CD4-positive, alpha-beta memory T cell (primary cell): ENCODE measurements around the gene MICALL2. TPM values are rescaled to one million over a fixed set of nuclear protein-coding genes. Genes with fewer than 3 reads are reported as not detected.
A peak's percentile ranks its signal among the peaks of the same experiment; 100 is the strongest.

Source experiments
- CTCF ChIA-PET: fragments of 350-600 bp; sonication (Branson Sonifier 250); formaldehyde crosslinking; loops from one replicate; lab custom pipeline; 2021; ENCODE audit warnings: inconsistent platforms; ENCODE audit not compliant: partially characterized antibody; lab: Charles Lee
- POLR2A ChIA-PET: fragments of 350-600 bp; sonication (Branson Sonifier 250); formaldehyde crosslinking; loops from one replicate; lab custom pipeline; 2021; ENCODE audit not compliant: partially characterized antibody; lab: Charles Lee
- DNase-seq, 5 donors: peaks; one replicate each; pipeline versions ENCODE4 v3.0.0 to v3.0.0-alpha.2; 2020 to 2022; ENCODE audit warnings: mixed read lengths in 1 of 5
- H3K27ac ChIP-seq: one replicate; pipeline ENCODE4 v1.7.0; 2013; ENCODE audit warnings: low read depth, low read length
- H3K27me3 ChIP-seq: 2 replicates; pipeline ENCODE4 v1.7.0; 2013; ENCODE audit warnings: mild to moderate bottlenecking, low read length, moderate library complexity; ENCODE audit not compliant: insufficient read depth
- H3K36me3 ChIP-seq: 2 replicates; pipeline ENCODE4 v1.7.0; 2013; ENCODE audit warnings: mild to moderate bottlenecking, low read length, moderate library complexity; ENCODE audit not compliant: insufficient read depth
- H3K4me1 ChIP-seq: 2 replicates; pipeline ENCODE4 v1.7.0; 2013; ENCODE audit warnings: mild to moderate bottlenecking, low read length, moderate library complexity; ENCODE audit not compliant: insufficient read depth
- H3K4me3 ChIP-seq, 2 donors: one replicate each; pipeline ENCODE4 v1.7.0; 2013; ENCODE audit warnings: low read length in 2 of 2, mild to moderate bottlenecking in 1 of 2
- H3K9me3 ChIP-seq, 2 donors: one replicate each; pipeline ENCODE4 v1.7.0; 2013; ENCODE audit warnings: low read length in 2 of 2, control low read depth in 1 of 2; ENCODE audit not compliant: control insufficient read depth in 1 of 2
- H3K27ac Mint-ChIP-seq, 7 donors: one replicate each; pipeline ENCODE4 v1.8.0; 2020 to 2021; ENCODE audit warnings: mixed read lengths in 7 of 7, mild to moderate bottlenecking in 6 of 7, inconsistent platforms in 3 of 7, moderate library complexity in 3 of 7
- H3K27me3 Mint-ChIP-seq, 2 donors: one replicate each; pipeline ENCODE4 v1.8.0; 2020 to 2021; ENCODE audit warnings: mixed read lengths in 2 of 2
- H3K36me3 Mint-ChIP-seq, 2 donors: one replicate each; pipeline ENCODE4 v1.8.0; 2020 to 2021; ENCODE audit warnings: mixed read lengths in 2 of 2, inconsistent platforms in 1 of 2, mild to moderate bottlenecking in 1 of 2
- H3K4me1 Mint-ChIP-seq, 4 donors: one replicate each; pipeline ENCODE4 v1.8.0; 2020 to 2021; ENCODE audit warnings: mixed read lengths in 4 of 4, mild to moderate bottlenecking in 1 of 4
- H3K4me3 Mint-ChIP-seq, 8 donors: one replicate each; pipeline ENCODE4 v1.8.0; 2020 to 2021; ENCODE audit warnings: mixed read lengths in 8 of 8, mild to moderate bottlenecking in 7 of 8, moderate library complexity in 6 of 8, inconsistent platforms in 3 of 8
- H3K9me3 Mint-ChIP-seq, 8 donors: one replicate each; pipeline ENCODE4 v1.8.0; 2020 to 2021; ENCODE audit warnings: mixed read lengths in 8 of 8, mild to moderate bottlenecking in 5 of 8, inconsistent platforms in 3 of 8, moderate library complexity in 1 of 8
- intact Hi-C: fragments of 100-400 bp; cut with micrococcal nuclease; formaldehyde crosslinking; loops from one replicate; pipeline ENCODE4 v1.15.1; 2023
- polyA plus RNA-seq, 2 donors: library from polyadenylated mRNA; unstranded; fragments of 300-500 nt; fragmentation: Illumina TruSeq; gene quantifications; one replicate each; pipeline ENCODE4 v1.2.3, GENCODE V29; 2021
- total RNA-seq, 2 experiments: library from RNA; stranded (reverse); gene quantifications; one replicate each; pipeline ENCODE4 v1.2.3, GENCODE V29; 2021

Gene MICALL2
- total and polyA plus RNA-seq, 4 experiments from 2014 or later, result 0.44 to 3.3 (median 2.6) TPM; not detected in 1

- Mint-ChIP-seq H3K9me3 (peaks cover 0 to 18% (median 10%) of the 10 kb centered on the region in 8 donors), H3K27ac (no peak overlapping the region), H3K27me3 (peaks cover 44% of the 10 kb centered on the region in 2 donors), H3K36me3 (no peaks in the 10 kb centered on the region), H3K4me3 (peak overlapping the region in 1 of 8 donors; percentile 6), H3K4me1 (peaks cover 0 to 5% (median 4%) of the 10 kb centered on the region in 4 donors)
- no peak overlapping the region for H3K27ac ChIP-seq
- peaks cover 12% of the 10 kb centered on the region for H3K27me3 ChIP-seq
- H3K9me3 ChIP-seq, result no peaks in the 10 kb centered on the region
- no peak for DNase-seq
- no peak overlapping the region for H3K4me3 ChIP-seq
- ChIA-PET POLR2A (no interaction called here), CTCF (no interaction called here)
- H3K4me1 ChIP-seq, result no peaks in the 10 kb centered on the region
- intact Hi-C loops, result no loop called here
- H3K36me3 ChIP-seq, result no peaks in the 10 kb centered on the region
Observed at GRCh38 chr7:1400371-1400770, 58.9 kb downstream of the MICALL2 start.

GRCh38 chr7:1397491-1398327 lies 61.6 kb downstream of the MICALL2 start:
- Mint-ChIP-seq H3K4me3 (no peak overlapping the region), H3K9me3 (peaks cover 0 to 25% (median 10%) of the 10 kb centered on the region in 8 donors), H3K27me3 (peaks cover 29 to 40% of the 10 kb centered on the region in 2 donors), H3K4me1 (no peaks in the 10 kb centered on the region), H3K27ac (no peak overlapping the region), H3K36me3 (no peaks in the 10 kb centered on the region)
- ChIA-PET POLR2A (no interaction called here), CTCF (no interaction called here)
- no peak for DNase-seq
- no peak overlapping the region for H3K27ac ChIP-seq
- no peaks in the 10 kb centered on the region for H3K4me1 ChIP-seq
- H3K36me3 ChIP-seq, result no peaks in the 10 kb centered on the region
- no peaks in the 10 kb centered on the region for H3K9me3 ChIP-seq
- no peaks in the 10 kb centered on the region for H3K27me3 ChIP-seq
- intact Hi-C loops, result no loop called here
- H3K4me3 ChIP-seq, result no peak overlapping the region

DNA sequence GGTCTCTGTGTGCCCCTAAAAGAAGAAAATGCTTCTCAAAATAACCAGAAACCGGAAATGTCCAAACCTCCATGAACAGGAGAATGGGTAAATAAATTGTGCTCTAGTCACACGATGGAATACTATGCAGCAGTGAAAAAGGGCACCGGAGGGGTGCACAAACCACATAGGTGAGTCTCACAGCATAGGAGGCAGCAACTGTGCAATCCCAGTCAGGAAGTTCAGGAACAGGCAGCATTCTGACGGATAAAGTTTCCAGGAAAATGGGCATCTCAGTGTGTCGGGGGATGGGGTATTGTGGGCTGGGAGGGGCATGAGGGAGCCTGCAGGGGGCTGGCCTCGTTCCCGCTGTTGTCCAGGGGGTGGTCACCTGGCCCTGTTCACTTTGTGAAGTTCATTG lies 63.1 kb downstream of the MICALL2 start:
- ChIA-PET POLR2A (no interaction called here), CTCF (no interaction called here)
- Histone ChIP-seq H3K27ac (no peak overlapping the region), H3K36me3 (no peaks in the 10 kb centered on the region), H3K27me3 (peaks cover 6% of the 10 kb centered on the region), H3K9me3 (no peaks in the 10 kb centered on the region), H3K4me3 (no peak overlapping the region), H3K4me1 (no peaks in the 10 kb centered on the region)
- peak overlapping the region in 1 of 8 donors; percentile 27 for H3K4me3 Mint-ChIP-seq
- intact Hi-C loops, result no loop called here
- no peaks in the 10 kb centered on the region for H3K4me1 Mint-ChIP-seq
- H3K27me3 Mint-ChIP-seq, result peaks cover 28 to 31% of the 10 kb centered on the region in 2 donors
- no peak for DNase-seq
- no peak overlapping the region for H3K27ac Mint-ChIP-seq
- H3K36me3 Mint-ChIP-seq, result no peaks in the 10 kb centered on the region
- H3K9me3 Mint-ChIP-seq, result peaks cover 0 to 22% (median 8%) of the 10 kb centered on the region in 8 donors

GRCh38 chr7:1395211-1396070 lies 63.8 kb downstream of the MICALL2 start:
- H3K4me3 ChIP-seq, result no peak overlapping the region
- Mint-ChIP-seq H3K27me3 (peaks cover 22 to 25% of the 10 kb centered on the region in 2 donors), H3K4me1 (no peaks in the 10 kb centered on the region), H3K9me3 (peaks cover 0 to 20% (median 7%) of the 10 kb centered on the region in 8 donors), H3K4me3 (no peak overlapping the region), H3K27ac (no peak overlapping the region), H3K36me3 (no peaks in the 10 kb centered on the region)
- no peak for DNase-seq
- H3K27me3 ChIP-seq, result peaks cover 6% of the 10 kb centered on the region
- no peak overlapping the region for H3K27ac ChIP-seq
- H3K4me1 ChIP-seq, result no peaks in the 10 kb centered on the region
- intact Hi-C loops, result no loop called here
- ChIA-PET POLR2A (no interaction called here), CTCF (no interaction called here)
- no peaks in the 10 kb centered on the region for H3K9me3 ChIP-seq
- no peaks in the 10 kb centered on the region for H3K36me3 ChIP-seq

DNA sequence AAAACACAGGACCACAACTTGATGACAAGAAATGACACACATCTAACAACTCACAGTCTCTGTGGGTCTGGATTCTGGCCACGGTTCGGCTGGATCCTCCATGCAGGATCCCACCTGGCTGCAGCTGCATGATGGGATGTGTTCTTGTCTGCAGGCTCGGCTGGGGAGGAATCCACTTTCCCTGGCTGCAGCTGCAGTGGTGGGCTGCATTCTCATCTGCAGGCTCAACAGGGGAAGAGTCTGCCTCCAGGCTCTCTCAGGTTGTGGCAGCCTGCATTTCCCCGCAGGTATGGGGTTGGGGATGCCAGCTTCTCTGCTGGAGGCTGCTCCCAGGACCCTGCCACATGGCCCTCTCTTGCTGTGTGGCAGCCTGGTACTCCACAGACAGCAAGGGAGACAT lies 64.9 kb downstream of the MICALL2 start:
- H3K36me3 Mint-ChIP-seq, result no peaks in the 10 kb centered on the region
- H3K27ac Mint-ChIP-seq, result no peak overlapping the region
- ChIA-PET POLR2A (no interaction called here), CTCF (no interaction called here)
- DNase-seq, result no peak
- Histone ChIP-seq H3K4me3 (no peak overlapping the region), H3K27ac (no peak overlapping the region), H3K36me3 (no peaks in the 10 kb centered on the region), H3K27me3 (peaks cover 6% of the 10 kb centered on the region), H3K9me3 (no peaks in the 10 kb centered on the region), H3K4me1 (no peaks in the 10 kb centered on the region)
- peaks cover 0 to 20% (median 7%) of the 10 kb centered on the region in 8 donors for H3K9me3 Mint-ChIP-seq
- H3K4me1 Mint-ChIP-seq, result no peaks in the 10 kb centered on the region
- no peak overlapping the region for H3K4me3 Mint-ChIP-seq
- intact Hi-C loops, result no loop called here
- peaks cover 18 to 21% of the 10 kb centered on the region in 2 donors for H3K27me3 Mint-ChIP-seq

GRCh38 chr7:1393421-1393820 lies 65.8 kb downstream of the MICALL2 start:
- no peak for DNase-seq
- POLR2A ChIA-PET, result no interaction called here
- Histone ChIP-seq H3K36me3 (no peaks in the 10 kb centered on the region), H3K9me3 (no peaks in the 10 kb centered on the region), H3K27me3 (peaks cover 6% of the 10 kb centered on the region), H3K4me1 (no peaks in the 10 kb centered on the region), H3K4me3 (no peak overlapping the region), H3K27ac (no peak overlapping the region)
- intact Hi-C loops, result no loop called here
- peak overlapping the region in 1 of 7 donors; percentile 47 for H3K27ac Mint-ChIP-seq
- CTCF ChIA-PET, result no interaction called here
- H3K36me3 Mint-ChIP-seq, result no peaks in the 10 kb centered on the region
- H3K27me3 Mint-ChIP-seq, result peaks cover 17 to 18% of the 10 kb centered on the region in 2 donors
- H3K4me1 Mint-ChIP-seq, result no peaks in the 10 kb centered on the region
- H3K9me3 Mint-ChIP-seq, result peaks cover 0 to 20% (median 7%) of the 10 kb centered on the region in 8 donors
- no peak overlapping the region for H3K4me3 Mint-ChIP-seq

GRCh38 chr7:1392556-1392955 lies 66.7 kb downstream of the MICALL2 start:
- H3K27ac Mint-ChIP-seq, result no peak overlapping the region
- Histone ChIP-seq H3K4me3 (no peak overlapping the region), H3K36me3 (no peaks in the 10 kb centered on the region), H3K4me1 (no peaks in the 10 kb centered on the region), H3K27ac (no peak overlapping the region), H3K27me3 (peaks cover 6% of the 10 kb centered on the region), H3K9me3 (no peaks in the 10 kb centered on the region)
- DNase-seq, result no peak
- ChIA-PET POLR2A (no interaction called here), CTCF (no interaction called here)
- H3K27me3 Mint-ChIP-seq, result peaks cover 15 to 22% of the 10 kb centered on the region in 2 donors
- H3K4me1 Mint-ChIP-seq, result no peaks in the 10 kb centered on the region
- intact Hi-C loops, result no loop called here
- peaks cover 0 to 20% (median 7%) of the 10 kb centered on the region in 8 donors for H3K9me3 Mint-ChIP-seq
- no peaks in the 10 kb centered on the region for H3K36me3 Mint-ChIP-seq
- H3K4me3 Mint-ChIP-seq, result no peak overlapping the region
